ENCODE results near the gene TNC. TPM values are rescaled to one million over a fixed set of nuclear protein-coding genes. Genes with fewer than 3 reads are reported as not detected.
A peak's percentile ranks its signal among the peaks of the same experiment; 100 is the strongest.

The TNC gene
- polyA plus RNA-seq, 1 of the 3 experiments (the other 2 are of a cell fraction) = 805 TPM

- Histone ChIP-seq H3K4me3 (ENCODE audit: low read depth in 2 of 2, low read length in 1 of 2) (no peak overlapping the region), H3K9me3 (no peaks in the 10 kb centered on the region), H3K27ac (ENCODE audit: low read depth in 2 of 2, low read length in 1 of 2) (peak overlapping the region; percentile 75 to 80; a peak in 3 of 4 replicates), H3K79me2 (ENCODE audit: insufficient read depth) (no peaks in the 10 kb centered on the region), H3K4me2 (peak overlapping the region; percentile 39; the same call in 1 of the 2 replicates), H3K27me3 (ENCODE audit: insufficient read depth) (no peaks in the 10 kb centered on the region), H3K9me2 (no peaks in the 10 kb centered on the region), H4K20me1 (ENCODE audit: insufficient read depth) (no peaks in the 10 kb centered on the region), H3K36me3 (replicated peaks in 1 of 2; ENCODE audit: control insufficient read depth in 1 of 2, insufficient read depth in 2 of 2, low read length in 1 of 2) (peaks cover 76 to 83% of the 10 kb centered on the region in 2 experiments), H3K4me1 (ENCODE audit: control insufficient read depth in 1 of 2, insufficient read depth in 2 of 2, low read depth in 1 of 2, low read length in 1 of 2) (peaks cover 0 to 21% of the 10 kb centered on the region in 2 experiments), H2AFZ (ENCODE audit: low read depth) (no peak overlapping the region), H3K9ac (no peak overlapping the region), H3F3A (replicated peaks; ENCODE audit: insufficient read depth) (peaks cover 68% of the 10 kb centered on the region)
- WGBS (ENCODE audit: low lambda C conversion rate) = 100% methylated on average over 2 of the region's 2 CpGs
- POLR2A ChIA-PET = no interaction called here
- DNase-seq = no peak
- CTCF ChIA-PET = interaction anchor here (3.5 kb wide), 1 partner anchor 22 kb away, joined by 12 read pairs; no protein-coding TSS in a partner anchor
- TF ChIP-seq NFIC (IDR thresholded peaks at IDR 0.05; ENCODE audit: borderline replicate concordance) = no peak
- TF ChIP-seq ELF1 (IDR thresholded peaks at IDR 0.05) = no peak
- TF ChIP-seq CHD2 (IDR thresholded peaks at IDR 0.05; ENCODE audit: low read length, partially characterized antibody) = no peak
- no peak for TF ChIP-seq RXRA (IDR thresholded peaks at IDR 0.05; ENCODE audit: borderline replicate concordance, low read depth)
- no peak for TF ChIP-seq JUND (IDR thresholded peaks at IDR 0.05)
- TF ChIP-seq RCOR1 (IDR thresholded peaks at IDR 0.05; ENCODE audit: low read length) = no peak
- no peak for TF ChIP-seq TAF1 (IDR thresholded peaks at IDR 0.05; ENCODE audit: borderline replicate concordance, low read depth, low read length)
- no peak for TF ChIP-seq MEF2A (IDR thresholded peaks at IDR 0.05; ENCODE audit: borderline replicate concordance, low read depth)
- TF ChIP-seq NRF1 (IDR thresholded peaks at IDR 0.05; ENCODE audit: low read depth, low read length) = no peak
Observed at GRCh38 chr9:115036691-115037090, 81.3 kb downstream of the TNC start.

DNA sequence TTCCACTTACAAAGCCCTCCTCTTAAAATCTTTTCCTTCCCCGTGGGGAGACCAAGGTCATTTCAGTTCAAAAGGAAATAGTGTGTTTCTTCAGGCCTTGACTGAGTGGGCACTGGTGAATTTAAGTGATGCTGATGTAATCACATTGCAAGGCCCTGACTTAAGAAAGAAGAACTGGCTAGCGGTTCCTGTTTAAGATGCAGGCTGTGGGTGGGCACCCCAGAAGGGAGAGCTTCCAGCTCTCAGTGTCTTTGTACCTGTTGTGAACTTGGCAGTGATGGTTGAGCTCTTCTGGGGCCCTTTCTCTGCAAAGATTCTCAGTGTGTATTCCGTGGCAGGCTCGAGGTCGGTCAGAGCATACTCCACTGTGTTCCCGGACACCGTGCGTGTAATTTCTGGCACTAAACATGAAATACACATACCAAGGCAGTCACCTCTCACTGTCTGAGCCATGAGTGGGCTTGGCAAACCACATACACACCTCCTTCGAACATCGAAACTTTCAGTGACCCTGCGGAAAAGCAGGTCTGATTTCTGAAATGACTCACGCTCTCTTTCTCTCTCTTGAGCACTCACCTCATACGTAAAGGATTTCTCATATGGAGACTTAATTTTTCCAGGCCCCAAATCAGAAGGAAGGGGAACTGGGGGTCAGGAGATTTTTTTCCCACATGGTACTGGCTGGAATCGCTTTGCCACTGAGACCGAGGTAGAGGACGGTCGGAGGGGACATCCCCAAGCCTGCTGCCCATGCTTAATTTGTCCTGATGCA, 81.9 kb downstream of the TNC start:
- POLR2A ChIA-PET = no interaction called here
- TF ChIP-seq, protein P1, sequence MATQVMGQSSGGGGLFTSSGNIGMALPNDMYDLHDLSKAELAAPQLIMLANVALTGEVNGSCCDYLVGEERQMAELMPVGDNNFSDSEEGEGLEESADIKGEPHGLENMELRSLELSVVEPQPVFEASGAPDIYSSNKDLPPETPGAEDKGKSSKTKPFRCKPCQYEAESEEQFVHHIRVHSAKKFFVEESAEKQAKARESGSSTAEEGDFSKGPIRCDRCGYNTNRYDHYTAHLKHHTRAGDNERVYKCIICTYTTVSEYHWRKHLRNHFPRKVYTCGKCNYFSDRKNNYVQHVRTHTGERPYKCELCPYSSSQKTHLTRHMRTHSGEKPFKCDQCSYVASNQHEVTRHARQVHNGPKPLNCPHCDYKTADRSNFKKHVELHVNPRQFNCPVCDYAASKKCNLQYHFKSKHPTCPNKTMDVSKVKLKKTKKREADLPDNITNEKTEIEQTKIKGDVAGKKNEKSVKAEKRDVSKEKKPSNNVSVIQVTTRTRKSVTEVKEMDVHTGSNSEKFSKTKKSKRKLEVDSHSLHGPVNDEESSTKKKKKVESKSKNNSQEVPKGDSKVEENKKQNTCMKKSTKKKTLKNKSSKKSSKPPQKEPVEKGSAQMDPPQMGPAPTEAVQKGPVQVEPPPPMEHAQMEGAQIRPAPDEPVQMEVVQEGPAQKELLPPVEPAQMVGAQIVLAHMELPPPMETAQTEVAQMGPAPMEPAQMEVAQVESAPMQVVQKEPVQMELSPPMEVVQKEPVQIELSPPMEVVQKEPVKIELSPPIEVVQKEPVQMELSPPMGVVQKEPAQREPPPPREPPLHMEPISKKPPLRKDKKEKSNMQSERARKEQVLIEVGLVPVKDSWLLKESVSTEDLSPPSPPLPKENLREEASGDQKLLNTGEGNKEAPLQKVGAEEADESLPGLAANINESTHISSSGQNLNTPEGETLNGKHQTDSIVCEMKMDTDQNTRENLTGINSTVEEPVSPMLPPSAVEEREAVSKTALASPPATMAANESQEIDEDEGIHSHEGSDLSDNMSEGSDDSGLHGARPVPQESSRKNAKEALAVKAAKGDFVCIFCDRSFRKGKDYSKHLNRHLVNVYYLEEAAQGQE (IDR thresholded peaks at IDR 0.05; ENCODE audit: low read depth, low read length) = no peak
- TF ChIP-seq MEF2A (IDR thresholded peaks at IDR 0.05; ENCODE audit: borderline replicate concordance, low read depth) (no peak), NFIC (IDR thresholded peaks at IDR 0.05; ENCODE audit: borderline replicate concordance) (0 out of 2 replicates have a peak, but pooled peaks have one; percentile 13), ZBTB33 (IDR thresholded peaks at IDR 0.05; ENCODE audit: borderline replicate concordance, low read depth) (no peak), FOXM1 (IDR thresholded peaks at IDR 0.05; ENCODE audit: low read depth) (no peak), EP300 (IDR thresholded peaks at IDR 0.05; ENCODE audit: borderline replicate concordance in 1 of 2, low read depth in 1 of 2, low read length in 1 of 2) (no peak; a peak in 1 of 4 replicates), RXRA (IDR thresholded peaks at IDR 0.05; ENCODE audit: borderline replicate concordance, low read depth) (no peak), RCOR1 (IDR thresholded peaks at IDR 0.05; ENCODE audit: low read length) (no peak), TCF12 (IDR thresholded peaks at IDR 0.05) (peak; percentile 37), SIN3A (IDR thresholded peaks at IDR 0.05; ENCODE audit: borderline replicate concordance, low read depth, low read length) (no peak), SMC3 (IDR thresholded peaks at IDR 0.05; ENCODE audit: low read depth, low read length) (no peak), NRF1 (IDR thresholded peaks at IDR 0.05; ENCODE audit: low read depth, low read length) (no peak), YY1 (IDR thresholded peaks at IDR 0.05; ENCODE audit: low read depth) (no peak)
- TF ChIP-seq, protein P2, sequence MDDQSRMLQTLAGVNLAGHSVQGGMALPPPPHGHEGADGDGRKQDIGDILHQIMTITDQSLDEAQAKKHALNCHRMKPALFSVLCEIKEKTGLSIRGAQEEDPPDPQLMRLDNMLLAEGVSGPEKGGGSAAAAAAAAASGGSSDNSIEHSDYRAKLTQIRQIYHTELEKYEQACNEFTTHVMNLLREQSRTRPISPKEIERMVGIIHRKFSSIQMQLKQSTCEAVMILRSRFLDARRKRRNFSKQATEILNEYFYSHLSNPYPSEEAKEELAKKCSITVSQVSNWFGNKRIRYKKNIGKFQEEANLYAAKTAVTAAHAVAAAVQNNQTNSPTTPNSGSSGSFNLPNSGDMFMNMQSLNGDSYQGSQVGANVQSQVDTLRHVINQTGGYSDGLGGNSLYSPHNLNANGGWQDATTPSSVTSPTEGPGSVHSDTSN (IDR thresholded peaks at IDR 0.05) = no peak
- TF ChIP-seq, protein P3, sequence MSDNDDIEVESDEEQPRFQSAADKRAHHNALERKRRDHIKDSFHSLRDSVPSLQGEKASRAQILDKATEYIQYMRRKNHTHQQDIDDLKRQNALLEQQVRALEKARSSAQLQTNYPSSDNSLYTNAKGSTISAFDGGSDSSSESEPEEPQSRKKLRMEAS (IDR thresholded peaks at IDR 0.05; ENCODE audit: low read depth) = peak; percentile 29; the same call in 1 of the 2 replicates

More for the DNA sequence above, 81.9 kb downstream of the TNC start:
- no peak for DNase-seq
- Histone ChIP-seq H3K36me3 (replicated peaks in 1 of 2; ENCODE audit: control insufficient read depth in 1 of 2, insufficient read depth in 2 of 2, low read length in 1 of 2) (peaks cover 77 to 83% of the 10 kb centered on the region in 2 experiments), H3K79me2 (ENCODE audit: insufficient read depth) (no peaks in the 10 kb centered on the region), H3K4me2 (peak overlapping the region; percentile 39; the same call in 1 of the 2 replicates), H3K9ac (no peak overlapping the region), H3K4me3 (ENCODE audit: low read depth in 2 of 2, low read length in 1 of 2) (no peak overlapping the region), H2AFZ (ENCODE audit: low read depth) (no peak overlapping the region), H3K27ac (ENCODE audit: low read depth in 2 of 2, low read length in 1 of 2) (peak overlapping the region; percentile 75 to 80; a peak in 3 of 4 replicates), H3F3A (replicated peaks; ENCODE audit: insufficient read depth) (peaks cover 74% of the 10 kb centered on the region), H3K9me3 (no peaks in the 10 kb centered on the region), H3K4me1 (ENCODE audit: control insufficient read depth in 1 of 2, insufficient read depth in 2 of 2, low read depth in 1 of 2, low read length in 1 of 2) (peaks cover 0 to 21% of the 10 kb centered on the region in 2 experiments), H3K27me3 (ENCODE audit: insufficient read depth) (no peaks in the 10 kb centered on the region), H3K9me2 (no peaks in the 10 kb centered on the region), H4K20me1 (ENCODE audit: insufficient read depth) (no peaks in the 10 kb centered on the region)
- WGBS (ENCODE audit: low lambda C conversion rate) = 85% methylated on average over 17 of the region's 17 CpGs
- CTCF ChIA-PET = interaction anchor here (3.5 kb wide), 1 partner anchor 21 kb away, joined by 12 read pairs; no protein-coding TSS in a partner anchor

Measured in SK-N-SH (cell line).